Ovary (tissue), 9 donors: ENCODE results near the gene CACNA1F. TPM values are rescaled to one million over a fixed set of nuclear protein-coding genes. Genes with fewer than 3 reads are reported as not detected.

Source experiments
- DNase-seq, 5 donors: peaks; one replicate each; pipeline ENCODE4 v3.0.0-alpha.2; 2019 to 2020
- H3K27ac ChIP-seq, 2 donors: fragments of 200-600 bp; one replicate each; pipeline versions ENCODE4 v1.5.1 to v1.8.0; 2019 to 2022
- H3K27me3 ChIP-seq: fragments of 200-600 bp; one replicate; pipeline ENCODE4 v1.8.0; 2022
- H3K36me3 ChIP-seq: fragments of 200-600 bp; sonication (generic); one replicate; pipeline ENCODE4 v1.5.1; 2019
- H3K4me1 ChIP-seq: one replicate; pipeline ENCODE4 v1.8.1; 2013; ENCODE audit warnings: mild to moderate bottlenecking, moderate library complexity; ENCODE audit not compliant: insufficient read depth
- H3K4me3 ChIP-seq: fragments of 200-600 bp; sonication (generic); one replicate; pipeline ENCODE4 v1.5.1; 2017
- H3K9me3 ChIP-seq, 2 donors: fragments of 200-600 bp in 1 of 2; sonication (generic) in 1 of 2; one replicate each; pipeline versions ENCODE4 v1.5.1 to v1.8.1; 2013 to 2019; ENCODE audit warnings: mild to moderate bottlenecking in 1 of 2, moderate library complexity in 1 of 2
- CTCF ChIP-seq, 3 donors: fragments of 450-650 bp in 2 of 3; fragments of 200-600 bp in 1 of 3; IDR thresholded peaks; one replicate each; pipeline versions ENCODE4 v1.5.1 to v1.8.0; 2016 to 2022; ENCODE audit warnings: antibody characterized with exemption in 3 of 3, mild to moderate bottlenecking in 1 of 3
- EP300 ChIP-seq: sonication (generic); formaldehyde crosslinking; IDR thresholded peaks from one replicate; pipeline ENCODE4 v1.6.1; 2017; ENCODE audit warnings: antibody characterized with exemption
- POLR2A ChIP-seq: fragments of 450-650 bp; IDR thresholded peaks from one replicate; pipeline ENCODE4 v1.6.1; 2017; ENCODE audit warnings: antibody characterized with exemption, mild to moderate bottlenecking, moderate library complexity
- WGBS, 3 donors: extraction: QIAGEN DNeasy Blood & Tissue Kit in 1 of 3; methylation state at CpG; one replicate each; pipeline versions ENCODE4 v1.1.5 to v1.1.7; 2013 to 2017; 5-methylcytosine and 5-hydroxymethylcytosine counted together
- intact Hi-C, 4 donors: fragments of 100-400 bp; cut with DNase I; formaldehyde crosslinking; loops; one replicate each; pipeline versions ENCODE4 v1.11.0 to v1.15.1; 2022 to 2023
- polyA plus RNA-seq, 2 donors: library from polyadenylated mRNA; stranded (reverse); fragments of 200-250 nt in 1 of 2; fragments of 350-450 nt in 1 of 2; fragmentation: Illumina TruSeq in 1 of 2; extraction: RNeasy Lipid Tissue Mini Kit (QIAGEN cat#74804) in 1 of 2; gene quantifications; one replicate each; pipeline ENCODE4 v1.2.3, GENCODE V29; 2013 to 2014
- total RNA-seq, 7 donors: library from RNA; depleted of rRNA in 2 of 7; stranded (reverse); fragments of >200 nt in 2 of 7; fragmentation: NEBNext Ultra II Directional in 3 of 7; extraction: Animal tissue kit (Norgen Biotek cat#: 25700) in 3 of 7; gene quantifications; one replicate each; pipeline versions ENCODE4 v1.1.0 to v1.2.4, GENCODE V29; 2016 to 2023
- donor health status: DM: no; HTN: no; CAD: no; lungs with moderate emphysema.
- donor health status: DM: no; HTN: no; CAD: no.
- donor health status: Bipolar disorder and iron deficiency.
- donor health status: DM: yes; HTN: yes; CAD: no.
- donor health status: DM: no; HTN: no; CAD: no.
- donor health status: DM: yes; HTN: yes; CAD: no.

CACNA1F gene
- total and polyA plus RNA-seq, 9 donors = 0.02 to 0.32 (median 0.15) TPM; not detected in 2

GRCh38 chrX:49247916-49248811, 15.0 kb upstream of the CACNA1F start:
- Histone ChIP-seq H3K9me3 (no peaks in the 10 kb centered on the region), H3K27me3 (no peaks in the 10 kb centered on the region), H3K4me3 (no peak overlapping the region), H3K36me3 (no peaks in the 10 kb centered on the region), H3K27ac (no peak overlapping the region), H3K4me1 (no peaks in the 10 kb centered on the region)
- intact Hi-C loops = no loop called here
- TF ChIP-seq POLR2A (no peak), EP300 (no peak), CTCF (IDR thresholded peaks at IDR 0.05) (no peak)
- no peak for DNase-seq
- 74 to 83% (median 80%) methylated on average over 15 to 28 of the region's 28 CpGs for WGBS, 3 donors

- Histone ChIP-seq H3K9me3 (no peaks in the 10 kb centered on the region), H3K4me1 (no peaks in the 10 kb centered on the region), H3K36me3 (no peaks in the 10 kb centered on the region), H3K27me3 (no peaks in the 10 kb centered on the region), H3K4me3 (no peak overlapping the region), H3K27ac (no peak overlapping the region)
- WGBS, 3 donors = 82 to 89% (median 88%) methylated on average over 10 to 11 of the region's 11 CpGs
- DNase-seq = no peak
- intact Hi-C loops = no loop called here
- TF ChIP-seq EP300 (no peak), POLR2A (no peak), CTCF (IDR thresholded peaks at IDR 0.05) (no peak)
These were observed 14.2 kb upstream of the CACNA1F start for GRCh38 chrX:49247346-49247745.

GRCh38 chrX:49246541-49246940, 13.4 kb upstream of the CACNA1F start:
- Histone ChIP-seq H3K9me3 (no peaks in the 10 kb centered on the region), H3K27ac (no peak overlapping the region), H3K4me3 (no peak overlapping the region), H3K36me3 (no peaks in the 10 kb centered on the region), H3K27me3 (no peaks in the 10 kb centered on the region), H3K4me1 (no peaks in the 10 kb centered on the region)
- intact Hi-C loops = no loop called here
- DNase-seq = no peak
- 89 to 94% (median 90%) methylated on average over 8 to 10 of the region's 10 CpGs for WGBS, 3 donors
- no peak for TF ChIP-seq CTCF (IDR thresholded peaks at IDR 0.05)
- no peak for TF ChIP-seq EP300
- no peak for TF ChIP-seq POLR2A

GRCh38 chrX:49244207-49244606, 11.1 kb upstream of the CACNA1F start:
- intact Hi-C loops = no loop called here
- Histone ChIP-seq H3K9me3 (no peaks in the 10 kb centered on the region), H3K4me3 (no peak overlapping the region), H3K27ac (no peak overlapping the region), H3K36me3 (no peaks in the 10 kb centered on the region), H3K27me3 (no peaks in the 10 kb centered on the region), H3K4me1 (no peaks in the 10 kb centered on the region)
- DNase-seq = no peak
- TF ChIP-seq CTCF (IDR thresholded peaks at IDR 0.05) = no peak
- TF ChIP-seq POLR2A = no peak
- no peak for TF ChIP-seq EP300
- WGBS, 3 donors = 84 to 92% (median 89%) methylated on average over 2 of the region's 2 CpGs
